ENCODE data around the gene MRPS18C.

DNA sequence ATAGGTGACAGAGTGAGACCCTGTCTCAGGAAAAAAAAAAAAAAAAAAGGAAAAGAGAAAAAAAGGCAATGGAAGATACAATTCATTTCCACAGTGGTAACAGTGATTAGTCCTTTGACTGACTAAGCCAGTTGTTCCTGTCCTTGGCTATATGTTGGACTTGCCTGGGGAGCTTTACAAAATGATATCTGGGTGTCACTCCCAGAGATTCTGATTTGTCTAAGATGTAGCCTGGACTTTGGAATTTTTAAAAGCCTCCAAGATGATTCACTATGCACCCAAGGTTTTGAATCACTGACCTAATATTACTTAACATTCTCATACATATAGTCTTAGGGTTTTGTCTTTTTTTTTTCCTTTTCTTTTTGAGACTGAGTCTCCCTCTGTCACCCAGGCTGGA lies 17.1 kb upstream of the MRPS18C start:
- no peak for TF ChIP-seq EP300 (IDR thresholded peaks at IDR 0.05)
- TF ChIP-seq, protein P1, sequence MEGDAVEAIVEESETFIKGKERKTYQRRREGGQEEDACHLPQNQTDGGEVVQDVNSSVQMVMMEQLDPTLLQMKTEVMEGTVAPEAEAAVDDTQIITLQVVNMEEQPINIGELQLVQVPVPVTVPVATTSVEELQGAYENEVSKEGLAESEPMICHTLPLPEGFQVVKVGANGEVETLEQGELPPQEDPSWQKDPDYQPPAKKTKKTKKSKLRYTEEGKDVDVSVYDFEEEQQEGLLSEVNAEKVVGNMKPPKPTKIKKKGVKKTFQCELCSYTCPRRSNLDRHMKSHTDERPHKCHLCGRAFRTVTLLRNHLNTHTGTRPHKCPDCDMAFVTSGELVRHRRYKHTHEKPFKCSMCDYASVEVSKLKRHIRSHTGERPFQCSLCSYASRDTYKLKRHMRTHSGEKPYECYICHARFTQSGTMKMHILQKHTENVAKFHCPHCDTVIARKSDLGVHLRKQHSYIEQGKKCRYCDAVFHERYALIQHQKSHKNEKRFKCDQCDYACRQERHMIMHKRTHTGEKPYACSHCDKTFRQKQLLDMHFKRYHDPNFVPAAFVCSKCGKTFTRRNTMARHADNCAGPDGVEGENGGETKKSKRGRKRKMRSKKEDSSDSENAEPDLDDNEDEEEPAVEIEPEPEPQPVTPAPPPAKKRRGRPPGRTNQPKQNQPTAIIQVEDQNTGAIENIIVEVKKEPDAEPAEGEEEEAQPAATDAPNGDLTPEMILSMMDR (IDR thresholded peaks at IDR 0.05): no peak

All from esophagus muscularis mucosa (tissue), 3 donors.